Small intestine (tissue), 7 donors: ENCODE results near the gene GAA. TPM values are rescaled to one million over a fixed set of nuclear protein-coding genes. Genes with fewer than 3 reads are reported as not detected.
"Not testable (repeated sequence)": the region's sequence is repeated elsewhere in the genome, so short reads cannot be mapped to it uniquely, and the experiment has no call there.

ENCODE experiments used
- DNase-seq, 2 donors: peaks; one replicate each; pipeline versions ENCODE4 v3.0.0 to v3.0.0-alpha.2; 2013
- FAIRE-seq: peaks from 2 replicates; lab custom pipeline; 2012; peaks lifted over from hg19 to GRCh38; lab: Jason Lieb, UNC
- H3K27ac ChIP-seq, 3 donors: one replicate each; pipeline ENCODE4 v1.5.1; 2013; ENCODE audit warnings: low read length in 2 of 3, mild to moderate bottlenecking in 2 of 3, control low read depth in 1 of 3, inconsistent platforms in 1 of 3, low read depth in 1 of 3, moderate library complexity in 1 of 3
- H3K27me3 ChIP-seq, 3 donors: one replicate each; pipeline ENCODE4 v1.6.1; 2013; ENCODE audit warnings: low read length in 3 of 3, inconsistent platforms in 1 of 3; ENCODE audit not compliant: control insufficient read depth in 3 of 3, insufficient read depth in 3 of 3
- H3K36me3 ChIP-seq, 3 donors: one replicate each; pipeline ENCODE4 v1.6.1; 2013; ENCODE audit warnings: low read length in 3 of 3, inconsistent platforms in 1 of 3, low read depth in 1 of 3, mild to moderate bottlenecking in 1 of 3, moderate library complexity in 1 of 3; ENCODE audit not compliant: control insufficient read depth in 3 of 3, insufficient read depth in 2 of 3
- H3K4me1 ChIP-seq, 3 donors: one replicate each; pipeline ENCODE4 v1.6.1; 2013; ENCODE audit warnings: low read length in 2 of 3, inconsistent platforms in 1 of 3, low read depth in 1 of 3, mild to moderate bottlenecking in 1 of 3, moderate library complexity in 1 of 3; ENCODE audit not compliant: control insufficient read depth in 3 of 3, insufficient read depth in 2 of 3
- H3K4me3 ChIP-seq, 3 donors: one replicate each; pipeline ENCODE4 v1.5.1; 2013; ENCODE audit warnings: low read length in 3 of 3, control low read depth in 1 of 3, inconsistent platforms in 1 of 3, low read depth in 1 of 3, mild to moderate bottlenecking in 1 of 3, moderate library complexity in 1 of 3
- H3K9me3 ChIP-seq, 2 donors: one replicate each; pipeline ENCODE4 v1.6.1; 2013; ENCODE audit warnings: low read depth in 1 of 2, low read length in 1 of 2; ENCODE audit not compliant: control insufficient read depth in 2 of 2, insufficient read depth in 1 of 2
- WGBS, 3 donors: extraction: QIAGEN DNeasy Blood & Tissue Kit; methylation state at CpG; one replicate each; pipeline ENCODE4 v1.1.7; 2013; 5-methylcytosine and 5-hydroxymethylcytosine counted together
- polyA plus RNA-seq, 4 donors: library from polyadenylated mRNA; stranded (reverse) in 3 of 4; unstranded in 1 of 4; fragments of 200-250 nt in 3 of 4; fragments of 120-200 nt in 1 of 4; gene quantifications; one replicate each; pipeline versions ENCODE4 v1.2.1 to v1.2.3, GENCODE V29; 2013
- donor health status: healthy with polysubstance abuse.
- donor health status: control.
- donor health status: control.
- donor health status: Bipolar disorder and iron deficiency.
- donor health status: healthy.

Gene GAA
- polyA plus RNA-seq, 4 donors, result 13.2 to 64.4 (median 21.3) TPM

GRCh38 chr17:80087346-80088265 lies 13.8 kb upstream of the GAA start:
- WGBS, 3 donors, result 75 to 84% (median 82%) methylated on average over 31 to 34 of the region's 34 CpGs
- Histone ChIP-seq H3K4me1 (no peaks in the 10 kb centered on the region), H3K4me3 (no peak overlapping the region), H3K9me3 (no peaks in the 10 kb centered on the region), H3K36me3 (peaks cover 0 to 7% (median 0%) of the 10 kb centered on the region in 3 donors), H3K27me3 (no peaks in the 10 kb centered on the region), H3K27ac (no peak overlapping the region)
- FAIRE-seq, result no peak
- no peak for DNase-seq

GRCh38 chr17:80089762-80090161 lies 11.6 kb upstream of the GAA start:
- no peaks in the 10 kb centered on the region for H3K9me3 ChIP-seq
- H3K27me3 ChIP-seq, result no peaks in the 10 kb centered on the region
- DNase-seq, result no peak
- no peaks in the 10 kb centered on the region for H3K4me1 ChIP-seq
- FAIRE-seq, result no peak
- H3K4me3 ChIP-seq, result no peak overlapping the region
- H3K36me3 ChIP-seq, result peaks cover 0 to 5% (median 0%) of the 10 kb centered on the region in 3 donors
- WGBS, 3 donors, result 94 to 98% (median 94%) methylated on average over 16 of the region's 16 CpGs
- H3K27ac ChIP-seq, result no peak overlapping the region

- not testable (repeated sequence) for H3K36me3 ChIP-seq, DNase-seq
- WGBS, 3 donors, result 92 to 94% (median 94%) methylated on average over 41 to 44 of the region's 44 CpGs
Measured at GRCh38 chr17:80090164-80090563, 11.2 kb upstream of the GAA start.

GRCh38 chr17:80091376-80091775 lies 10.0 kb upstream of the GAA start:
- DNase-seq, result no peak
- Histone ChIP-seq H3K27ac (no peak overlapping the region), H3K9me3 (no peaks in the 10 kb centered on the region), H3K36me3 (peaks cover 0 to 2% (median 0%) of the 10 kb centered on the region in 3 donors), H3K4me1 (no peaks in the 10 kb centered on the region), H3K27me3 (no peaks in the 10 kb centered on the region), H3K4me3 (no peak overlapping the region)
- FAIRE-seq, result no peak
- 83 to 97% (median 84%) methylated on average over 4 of the region's 4 CpGs for WGBS, 3 donors

More at GRCh38 chr17:80090164-80090563, 11.2 kb upstream of the GAA start:
- not testable (repeated sequence) for H3K4me1 ChIP-seq, H3K4me3 ChIP-seq, H3K27ac ChIP-seq, FAIRE-seq, H3K27me3 ChIP-seq, H3K9me3 ChIP-seq

GRCh38 chr17:80092959-80093358 lies 8.4 kb upstream of the GAA start:
- FAIRE-seq (no peak), DNase-seq (no peak)
- no peaks in the 10 kb centered on the region for H3K9me3 ChIP-seq
- no peaks in the 10 kb centered on the region for H3K4me1 ChIP-seq
- WGBS, 3 donors, result 68 to 80% (median 71%) methylated on average over 8 of the region's 8 CpGs
- H3K4me3 ChIP-seq, result no peak overlapping the region
- no peaks in the 10 kb centered on the region for H3K27me3 ChIP-seq
- H3K27ac ChIP-seq, result no peak overlapping the region
- H3K36me3 ChIP-seq, result peaks cover 0 to 2% (median 0%) of the 10 kb centered on the region in 3 donors

- Histone ChIP-seq H3K27me3 (peaks cover 0 to 1% (median 0%) of the 10 kb centered on the region in 3 donors), H3K36me3 (no peaks in the 10 kb centered on the region), H3K4me1 (no peaks in the 10 kb centered on the region), H3K9me3 (no peaks in the 10 kb centered on the region), H3K4me3 (no peak overlapping the region), H3K27ac (no peak overlapping the region)
- WGBS, 3 donors, result 87 to 93% (median 90%) methylated on average over 37 of the region's 37 CpGs
- FAIRE-seq (no peak), DNase-seq (no peak)
Measured at GRCh38 chr17:80095038-80095843, 6.1 kb upstream of the GAA start.

- DNase-seq (no peak), FAIRE-seq (no peak)
- H3K36me3 ChIP-seq, result no peaks in the 10 kb centered on the region
- peaks cover 0 to 2% (median 0%) of the 10 kb centered on the region in 3 donors for H3K27me3 ChIP-seq
- WGBS, 3 donors, result 79 to 86% (median 84%) methylated on average over 14 to 16 of the region's 16 CpGs
- H3K9me3 ChIP-seq, result no peaks in the 10 kb centered on the region
- H3K4me1 ChIP-seq, result no peaks in the 10 kb centered on the region
- H3K27ac ChIP-seq, result no peak overlapping the region
- no peak overlapping the region for H3K4me3 ChIP-seq
Measured at GRCh38 chr17:80095844-80096475, 5.4 kb upstream of the GAA start.

GRCh38 chr17:80096561-80097021 lies 4.8 kb upstream of the GAA start:
- Histone ChIP-seq H3K27me3 (peaks cover 0 to 2% (median 0%) of the 10 kb centered on the region in 3 donors), H3K9me3 (no peaks in the 10 kb centered on the region), H3K4me3 (no peak overlapping the region), H3K27ac (no peak overlapping the region), H3K36me3 (no peaks in the 10 kb centered on the region), H3K4me1 (no peaks in the 10 kb centered on the region)
- no peak for DNase-seq
- 75 to 77% (median 75%) methylated on average over 12 of the region's 12 CpGs for WGBS, 3 donors
- FAIRE-seq, result no peak
